ENCODE data around the gene ADGRB2.

ADGRB2 gene

GRCh38 chr1:31681415-31681814 lies 82.7 kb downstream of the ADGRB2 start:
- DNase-seq (ENCODE audit: low read depth in 2 of 2), result no peak

GRCh38 chr1:31679676-31680230 lies 84.4 kb downstream of the ADGRB2 start:
- DNase-seq (ENCODE audit: low read depth in 2 of 2), result no peak

GRCh38 chr1:31679091-31679490 lies 85.0 kb downstream of the ADGRB2 start:
- no peak for DNase-seq (ENCODE audit: low read depth in 2 of 2)

- DNase-seq (ENCODE audit: low read depth in 2 of 2), result no peak
Observed at GRCh38 chr1:31678681-31679080, 85.5 kb downstream of the ADGRB2 start.

- no peak for DNase-seq (ENCODE audit: low read depth in 2 of 2)
Observed at GRCh38 chr1:31677949-31678348, 86.2 kb downstream of the ADGRB2 start.

- DNase-seq (ENCODE audit: low read depth in 2 of 2), result no peak
Observed at GRCh38 chr1:31677401-31677800, 86.7 kb downstream of the ADGRB2 start.

Measured in stimulated activated CD4-positive, alpha-beta T cell treated with anti-CD3 and anti-CD28 coated beads, Interleukin-4, amount 100 ng/mL, for 48 hours (primary cell).